ENCODE measurements around the gene LRIG2. TPM values are rescaled to one million over a fixed set of nuclear protein-coding genes. Genes with fewer than 3 reads are reported as not detected.

LRIG2 gene
- polyA plus RNA-seq, 3 donors, result 0.93 to 12.7 (median 0.96) TPM

DNA sequence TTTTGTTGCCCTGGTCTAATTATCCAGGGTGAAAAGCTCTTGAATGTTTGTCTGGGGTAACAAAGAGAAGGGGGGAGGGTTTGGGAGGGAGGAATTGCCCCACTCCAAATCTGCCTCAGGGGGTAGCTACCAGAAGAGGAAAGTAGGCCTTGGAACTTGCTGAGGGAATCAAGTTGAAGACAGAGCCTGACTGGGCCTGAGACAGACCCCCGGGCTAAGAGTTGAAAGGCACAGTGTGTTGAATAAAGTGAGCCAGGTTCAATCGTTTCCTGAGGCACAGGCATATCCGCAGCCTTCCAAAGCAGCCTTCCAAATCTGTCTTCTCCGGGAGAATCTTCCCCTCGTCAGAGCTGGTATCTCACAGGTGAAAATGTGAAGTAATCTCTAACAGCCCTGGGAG, 96.6 kb downstream of the LRIG2 start:
- intact Hi-C loops (cut with micrococcal nuclease), result no loop called here
- WGBS (ENCODE audit: insufficient coverage), result 100% methylated on average over 1 of the region's 5 CpGs

DNA sequence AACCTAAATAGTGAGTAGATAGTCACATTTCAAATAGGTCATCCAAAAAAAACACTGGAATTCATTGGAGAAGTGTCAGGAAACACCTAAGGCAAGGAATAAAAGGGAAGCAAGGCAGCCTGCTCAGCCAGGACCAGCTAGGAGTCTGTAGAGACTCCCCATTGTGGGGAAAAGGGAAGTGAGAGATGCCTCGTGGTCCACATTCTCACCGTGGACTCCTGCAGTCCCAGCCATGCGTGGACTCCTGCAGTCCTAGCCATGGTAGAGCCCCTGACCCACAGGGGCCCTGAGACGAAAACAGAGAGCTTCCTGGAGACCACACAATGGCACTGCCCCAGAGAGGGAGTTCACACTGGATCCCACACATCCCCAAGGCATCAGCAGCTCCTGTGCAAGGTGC, 97.5 kb downstream of the LRIG2 start:
- Histone ChIP-seq H3K9ac (ENCODE audit: insufficient read depth, low read length, poor library complexity, severe bottlenecking) (no peak overlapping the region), H3K4me1 (ENCODE audit: control insufficient read depth in 1 of 2, insufficient read depth in 2 of 2, low read length in 2 of 2) (no peaks in the 10 kb centered on the region), H3K36me3 (replicated peaks in 1 of 2; ENCODE audit: control insufficient read depth in 1 of 2, insufficient read depth in 2 of 2, low read length in 2 of 2) (no peaks in the 10 kb centered on the region), H2AFZ (ENCODE audit: insufficient read depth, low read depth, low read length, poor library complexity, severe bottlenecking) (no peak overlapping the region), H3K27ac (ENCODE audit: low read depth in 1 of 2, low read length in 2 of 2) (no peak overlapping the region), H3K4me2 (replicated peaks; ENCODE audit: extremely low read depth, low read length, poor library complexity, severe bottlenecking) (no peak overlapping the region), H3K4me3 (replicated peaks in 1 of 3; ENCODE audit: low read depth in 2 of 3, low read length in 3 of 3) (no peak overlapping the region), H4K20me1 (ENCODE audit: insufficient read depth, low read length) (no peaks in the 10 kb centered on the region), H3K9me3 (replicated peaks in 1 of 2; ENCODE audit: control insufficient read depth in 1 of 2, insufficient read depth in 1 of 2, low read length in 2 of 2) (peaks cover 6 to 19% of the 10 kb centered on the region in 2 donors), H3K27me3 (ENCODE audit: control insufficient read depth in 2 of 2, insufficient read depth in 2 of 2, low read length in 2 of 2) (no peaks in the 10 kb centered on the region), H3K79me2 (ENCODE audit: insufficient read depth, low read length) (no peaks in the 10 kb centered on the region)
- H3K27ac Mint-ChIP-seq, result no peak overlapping the region
- H3K9me3 Mint-ChIP-seq, result peaks cover 7 to 25% (median 14%) of the 10 kb centered on the region in 7 donors
- peaks cover 0 to 3% (median 0%) of the 10 kb centered on the region in 3 donors for H3K27me3 Mint-ChIP-seq (ENCODE audit: low read depth in 3 of 3)
- H3K4me1 Mint-ChIP-seq, result no peaks in the 10 kb centered on the region
- H3K36me3 Mint-ChIP-seq, result no peaks in the 10 kb centered on the region
- 37% methylated on average over 4 of the region's 4 CpGs for WGBS (ENCODE audit: insufficient coverage)
- no peak overlapping the region for H3K4me3 Mint-ChIP-seq
- no peak for TF ChIP-seq CTCF (IDR thresholded peaks at IDR 0.05)
- intact Hi-C loops (cut with micrococcal nuclease), result no loop called here
- no peak for DNase-seq

More for the DNA sequence above, 96.6 kb downstream of the LRIG2 start:
- Histone ChIP-seq H3K9ac (ENCODE audit: insufficient read depth, low read length, poor library complexity, severe bottlenecking) (no peak overlapping the region), H3K4me3 (replicated peaks in 1 of 3; ENCODE audit: low read depth in 2 of 3, low read length in 3 of 3) (no peak overlapping the region), H4K20me1 (ENCODE audit: insufficient read depth, low read length) (no peaks in the 10 kb centered on the region), H3K36me3 (replicated peaks in 1 of 2; ENCODE audit: control insufficient read depth in 1 of 2, insufficient read depth in 2 of 2, low read length in 2 of 2) (no peaks in the 10 kb centered on the region), H3K9me3 (replicated peaks in 1 of 2; ENCODE audit: control insufficient read depth in 1 of 2, insufficient read depth in 1 of 2, low read length in 2 of 2) (peaks cover 6 to 19% of the 10 kb centered on the region in 2 donors), H3K4me2 (replicated peaks; ENCODE audit: extremely low read depth, low read length, poor library complexity, severe bottlenecking) (no peak overlapping the region), H3K79me2 (ENCODE audit: insufficient read depth, low read length) (no peaks in the 10 kb centered on the region), H3K27ac (ENCODE audit: low read depth in 1 of 2, low read length in 2 of 2) (no peak overlapping the region), H2AFZ (ENCODE audit: insufficient read depth, low read depth, low read length, poor library complexity, severe bottlenecking) (no peak overlapping the region), H3K27me3 (ENCODE audit: control insufficient read depth in 2 of 2, insufficient read depth in 2 of 2, low read length in 2 of 2) (no peaks in the 10 kb centered on the region), H3K4me1 (ENCODE audit: control insufficient read depth in 1 of 2, insufficient read depth in 2 of 2, low read length in 2 of 2) (no peaks in the 10 kb centered on the region)
- no peak overlapping the region for H3K27ac Mint-ChIP-seq
- DNase-seq, result no peak
- peaks cover 0 to 3% (median 0%) of the 10 kb centered on the region in 3 donors for H3K27me3 Mint-ChIP-seq (ENCODE audit: low read depth in 3 of 3)
- H3K4me3 Mint-ChIP-seq, result no peak overlapping the region
- H3K36me3 Mint-ChIP-seq, result no peaks in the 10 kb centered on the region
- peaks cover 9 to 25% (median 14%) of the 10 kb centered on the region in 7 donors for H3K9me3 Mint-ChIP-seq
- no peaks in the 10 kb centered on the region for H3K4me1 Mint-ChIP-seq
- TF ChIP-seq CTCF (IDR thresholded peaks at IDR 0.05), result no peak

Data from CD14-positive monocyte (primary cell).